Heart left ventricle (tissue), 16 donors: ENCODE results near the gene PIP5K1B. TPM values are rescaled to one million over a fixed set of nuclear protein-coding genes. Genes with fewer than 3 reads are reported as not detected.

Experiments used
- ATAC-seq, 4 donors: fragments of 200-7000 bp; cut with Tn5 transposase; one replicate each; pipeline ENCODE4 v1.9.1; 2020 to 2022; ENCODE audit warnings: moderate library complexity in 4 of 4, mild to moderate bottlenecking in 3 of 4, moderate number of reproducible peaks in 1 of 4
- DNase-seq, 5 donors: peaks; one replicate each; pipeline ENCODE4 v3.0.0-alpha.2; 2020
- H3K27ac ChIP-seq, 12 donors: fragments of 200-600 bp; sonication (generic) in 4 of 12; one replicate each; pipeline versions ENCODE4 v1.5.0 to v1.8.0; 2016 to 2022; ENCODE audit warnings: mild to moderate bottlenecking in 2 of 12
- H3K27me3 ChIP-seq, 9 donors: fragments of 200-600 bp; sonication (generic) in 2 of 9; one replicate each; pipeline versions ENCODE4 v1.5.1 to v1.8.0; 2016 to 2022; ENCODE audit warnings: mild to moderate bottlenecking in 3 of 9
- H3K36me3 ChIP-seq, 9 donors: fragments of 200-600 bp; sonication (generic) in 2 of 9; one replicate each; pipeline versions ENCODE4 v1.5.0 to v1.8.0; 2018 to 2022; ENCODE audit warnings: mild to moderate bottlenecking in 2 of 9
- H3K4me1 ChIP-seq, 12 donors: fragments of 200-600 bp; sonication (generic) in 4 of 12; one replicate each; pipeline versions ENCODE4 v1.5.0 to v1.8.0; 2016 to 2022; ENCODE audit warnings: mild to moderate bottlenecking in 3 of 12
- H3K4me3 ChIP-seq, 12 donors: fragments of 200-600 bp; sonication (generic) in 4 of 12; one replicate each; pipeline versions ENCODE4 v1.5.0 to v1.8.0; 2017 to 2022; ENCODE audit warnings: mild to moderate bottlenecking in 9 of 12, moderate library complexity in 4 of 12
- H3K9me3 ChIP-seq, 12 donors: fragments of 200-600 bp; sonication (generic) in 4 of 12; one replicate each; pipeline versions ENCODE4 v1.5.0 to v1.8.0; 2016 to 2022; ENCODE audit warnings: mild to moderate bottlenecking in 1 of 12
- POLR2A ChIP-seq, 2 donors: fragments of 450-650 bp; IDR thresholded peaks; one replicate each; pipeline ENCODE4 v1.6.1; 2017; ENCODE audit warnings: antibody characterized with exemption in 2 of 2, mild to moderate bottlenecking in 2 of 2, moderate library complexity in 2 of 2
- WGBS, 4 donors: extraction: QIAGEN DNeasy Blood & Tissue Kit in 2 of 4; methylation state at CpG; one replicate each; pipeline versions ENCODE4 v1.1.5 to v1.1.7; 2013 to 2018; 5-methylcytosine and 5-hydroxymethylcytosine counted together
- intact Hi-C, 10 donors: fragments of 100-400 bp; cut with DNase I; formaldehyde crosslinking; loops; one replicate each; pipeline versions ENCODE4 v1.11.1 to v1.14.2; 2022
- polyA plus RNA-seq, 2 donors: library from polyadenylated mRNA; stranded (reverse); fragments of 200-250 nt; gene quantifications; one replicate each; pipeline ENCODE4 v1.2.3, GENCODE V29; 2013
- total RNA-seq, 9 donors: library from RNA; depleted of rRNA in 2 of 9; stranded (reverse); fragments of >200 nt in 2 of 9; fragmentation: NEBNext Ultra II Directional in 3 of 9; extraction: Animal tissue kit (Norgen Biotek cat#: 25700) in 3 of 9; gene quantifications; one replicate each; pipeline versions ENCODE4 v1.1.0 to v1.2.4, GENCODE V29; 2016 to 2023
- TF ChIP-seq, protein P1 (sequence below), 12 donors: fragments of 200-600 bp; sonication (generic) in 4 of 12; IDR thresholded peaks; one replicate each; pipeline versions ENCODE4 v1.5.0 to v1.8.0; 2018 to 2022; ENCODE audit warnings: antibody characterized with exemption in 12 of 12, mild to moderate bottlenecking in 5 of 12
- donor health status: ischemic (EF 13 %, LVEDD 7.1; RV severe dilation, severe dysfunction).
- donor health status: healthy with polysubstance abuse.
- donor health status: DM: no; HTN: yes; CAD: no.
- donor health status: DM: no; HTN: no; CAD: no.
- donor health status: ischemic (EF 25% LVEDD 6.9; RV normal size, moderate dysfunction).
- donor health status: ischemic (EF 25% LVEDD 5.7; RV mildly dilated, moderate dysfunction).
- donor health status: healthy.
- donor health status: DM: yes; HTN: yes; CAD: no.
- donor health status: ischemic (EF 35%, LVEDD 5.7; RV mildly dilated, moderate dysfunction).
- donor health status: nonischemic (EF 11% LVEDD 7.7; RV severe dilation, severe dysfunction).
- donor health status: DM: yes; HTN: yes; CAD: no.
- donor health status: PGD.
- donor health status: ischemic (EF 29% LVEDD 5.4; RV normal size, mild dysfunction).
- donor health status: nonischemic (EF 23%, LVEDD 6.1; RV moderate dilation, normal function).

Gene PIP5K1B
- total and polyA plus RNA-seq, 11 donors = 8.6 to 68.0 (median 47.5) TPM

DNA sequence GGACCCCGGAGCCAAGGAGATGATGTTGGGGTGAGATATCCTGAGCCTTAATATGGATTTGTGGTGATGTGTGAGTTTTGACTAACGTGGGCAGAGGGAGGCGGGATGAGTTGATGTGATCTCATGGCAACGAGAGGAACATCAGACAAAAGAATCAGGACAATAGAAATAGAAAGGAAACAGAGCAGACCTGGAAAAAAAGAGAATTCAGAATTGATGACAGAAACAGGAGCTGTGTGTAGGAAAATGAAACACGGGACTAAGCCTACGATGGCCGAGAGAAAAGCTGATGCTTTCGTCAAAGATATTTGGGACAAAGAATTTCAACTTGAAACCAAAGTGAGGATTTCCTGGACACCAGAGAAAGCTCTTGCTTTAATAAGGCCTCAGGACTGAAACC, 298.0 kb downstream of the PIP5K1B start:
- Histone ChIP-seq H3K9me3 (no peaks in the 10 kb centered on the region), H3K4me3 (no peak overlapping the region), H3K27ac (no peak overlapping the region), H3K36me3 (no peaks in the 10 kb centered on the region), H3K4me1 (peaks cover 0 to 20% (median 15%) of the 10 kb centered on the region in 12 donors), H3K27me3 (no peaks in the 10 kb centered on the region)
- 55 to 64% (median 62%) methylated on average over 8 of the region's 8 CpGs for WGBS, 4 donors
- no peak for ATAC-seq
- intact Hi-C loops = loop anchor here in 7 of 10 donors (2.0 to 10.0 kb wide), 10 partner anchors 136 to 421 kb away; a partner anchor contains a TSS
- TF ChIP-seq POLR2A (IDR thresholded peaks at IDR 0.05) = no peak
- TF ChIP-seq, protein P1, sequence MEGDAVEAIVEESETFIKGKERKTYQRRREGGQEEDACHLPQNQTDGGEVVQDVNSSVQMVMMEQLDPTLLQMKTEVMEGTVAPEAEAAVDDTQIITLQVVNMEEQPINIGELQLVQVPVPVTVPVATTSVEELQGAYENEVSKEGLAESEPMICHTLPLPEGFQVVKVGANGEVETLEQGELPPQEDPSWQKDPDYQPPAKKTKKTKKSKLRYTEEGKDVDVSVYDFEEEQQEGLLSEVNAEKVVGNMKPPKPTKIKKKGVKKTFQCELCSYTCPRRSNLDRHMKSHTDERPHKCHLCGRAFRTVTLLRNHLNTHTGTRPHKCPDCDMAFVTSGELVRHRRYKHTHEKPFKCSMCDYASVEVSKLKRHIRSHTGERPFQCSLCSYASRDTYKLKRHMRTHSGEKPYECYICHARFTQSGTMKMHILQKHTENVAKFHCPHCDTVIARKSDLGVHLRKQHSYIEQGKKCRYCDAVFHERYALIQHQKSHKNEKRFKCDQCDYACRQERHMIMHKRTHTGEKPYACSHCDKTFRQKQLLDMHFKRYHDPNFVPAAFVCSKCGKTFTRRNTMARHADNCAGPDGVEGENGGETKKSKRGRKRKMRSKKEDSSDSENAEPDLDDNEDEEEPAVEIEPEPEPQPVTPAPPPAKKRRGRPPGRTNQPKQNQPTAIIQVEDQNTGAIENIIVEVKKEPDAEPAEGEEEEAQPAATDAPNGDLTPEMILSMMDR (IDR thresholded peaks at IDR 0.05) = no peak
- no peak for DNase-seq

DNA sequence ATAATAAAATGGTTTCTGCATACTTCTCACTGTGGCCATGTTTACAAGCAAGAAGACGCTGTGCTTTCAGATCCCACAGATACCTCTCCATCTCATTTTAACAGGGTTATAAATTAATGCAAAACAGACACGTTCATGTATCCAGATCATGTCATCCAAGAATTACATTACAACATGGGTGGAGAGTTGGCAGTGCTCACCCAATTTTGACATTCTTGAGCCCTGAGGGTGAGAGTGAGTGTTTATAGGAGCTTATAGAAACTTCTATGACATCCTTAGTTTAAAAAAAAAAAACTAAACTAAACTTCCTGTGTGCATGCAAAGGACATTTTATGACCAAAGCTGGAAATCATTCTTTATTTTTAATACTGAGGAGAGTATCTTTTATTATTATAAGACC, 299.8 kb downstream of the PIP5K1B start:
- WGBS, 4 donors = 57 to 65% (median 60%) methylated on average over 2 of the region's 2 CpGs
- ATAC-seq (no peak), DNase-seq (no peak)
- H3K4me1 ChIP-seq = peaks cover 0 to 2% (median 0%) of the 10 kb centered on the region in 12 donors
- TF ChIP-seq POLR2A (IDR thresholded peaks at IDR 0.05) = no peak
- TF ChIP-seq, protein P1 (IDR thresholded peaks at IDR 0.05) = no peak
- H3K36me3 ChIP-seq = peaks cover 0 to 11% (median 0%) of the 10 kb centered on the region in 9 donors
- H3K4me3 ChIP-seq = no peak overlapping the region
- H3K9me3 ChIP-seq = no peaks in the 10 kb centered on the region
- no peak overlapping the region for H3K27ac ChIP-seq
- intact Hi-C loops = loop anchor here in 7 of 10 donors (5.0 to 10.0 kb wide), 10 partner anchors 138 to 423 kb away; a partner anchor contains a TSS
- no peaks in the 10 kb centered on the region for H3K27me3 ChIP-seq

DNA sequence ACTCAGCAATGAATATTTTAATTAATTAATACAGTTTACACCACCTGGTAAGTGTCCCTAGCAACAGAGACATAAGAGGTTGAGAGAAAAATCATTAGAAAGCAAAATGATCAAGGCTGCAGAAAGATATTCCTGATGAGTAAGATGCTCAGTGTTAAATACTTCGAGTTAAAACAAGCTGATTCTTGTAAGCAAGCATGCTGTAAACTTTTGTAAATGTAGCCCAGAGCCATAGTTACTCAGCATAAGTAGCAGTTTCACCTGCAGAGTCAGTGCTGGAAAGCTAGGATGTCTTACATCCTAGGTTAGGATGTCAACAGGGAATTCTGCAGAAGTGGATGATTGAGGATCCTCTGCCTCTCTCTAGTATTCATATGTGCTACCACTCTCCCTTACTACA, 304.7 kb downstream of the PIP5K1B start:
- intact Hi-C loops = loop anchor here in 4 of 10 donors (5.0 to 10.0 kb wide), 4 partner anchors 155 to 425 kb away; no protein-coding TSS in a partner anchor

DNA sequence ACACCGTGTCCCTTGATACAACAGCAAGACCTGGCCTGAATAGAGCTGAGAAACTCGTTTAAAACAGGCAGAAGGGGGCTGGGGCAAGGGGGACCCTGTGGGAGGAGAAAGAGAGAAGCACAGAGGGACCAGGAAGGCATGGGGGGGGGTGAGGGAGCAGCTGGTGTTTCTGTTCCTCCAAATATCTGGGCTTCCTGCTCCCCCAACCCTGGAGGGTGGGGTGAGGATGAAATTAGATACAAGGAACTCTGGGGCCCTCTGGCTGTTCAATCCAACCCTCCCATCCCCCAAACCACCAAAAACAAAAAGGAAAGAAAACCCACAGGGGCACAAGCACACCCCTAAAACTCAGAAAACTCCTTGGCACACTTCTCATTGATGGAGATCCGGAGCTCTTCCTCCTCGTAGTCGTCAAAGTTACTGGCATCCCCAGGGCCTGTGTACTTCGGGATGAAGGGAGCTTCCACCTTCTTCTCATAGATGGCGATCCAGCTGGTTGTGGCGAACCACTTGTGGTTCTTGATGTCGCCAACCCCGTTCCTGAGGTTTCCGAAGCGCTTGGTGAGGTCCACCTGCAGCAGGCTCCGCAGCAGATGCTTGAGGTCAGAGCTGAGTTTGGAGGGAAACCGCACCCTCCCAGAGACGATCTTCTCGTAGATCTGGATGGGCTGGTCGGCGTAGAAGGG, 307.8 kb downstream of the PIP5K1B start:
- 76 to 87% (median 81%) methylated on average over 16 to 18 of the region's 18 CpGs for WGBS, 4 donors
- peaks cover 0 to 7% (median 0%) of the 10 kb centered on the region in 12 donors for H3K4me1 ChIP-seq
- DNase-seq (no peak), ATAC-seq (no peak)
- TF ChIP-seq POLR2A (IDR thresholded peaks at IDR 0.05) = no peak
- TF ChIP-seq, protein P1 (IDR thresholded peaks at IDR 0.05) = no peak
- H3K27ac ChIP-seq = no peak overlapping the region
- intact Hi-C loops = loop anchor here in 1 of 10 donors (5.0 kb wide), 1 partner anchor 416 kb away; no protein-coding TSS in a partner anchor
- no peaks in the 10 kb centered on the region for H3K9me3 ChIP-seq
- H3K4me3 ChIP-seq = no peak overlapping the region
- no peaks in the 10 kb centered on the region for H3K27me3 ChIP-seq
- peaks cover 0 to 12% (median 0%) of the 10 kb centered on the region in 9 donors for H3K36me3 ChIP-seq

More for the DNA sequence above, 304.7 kb downstream of the PIP5K1B start:
- no peaks in the 10 kb centered on the region for H3K27me3 ChIP-seq
- 63 to 82% (median 67%) methylated on average over 1 of the region's 1 CpG for WGBS, 4 donors
- H3K4me3 ChIP-seq = no peak overlapping the region
- TF ChIP-seq, protein P1 (IDR thresholded peaks at IDR 0.05) = no peak
- no peak for TF ChIP-seq POLR2A (IDR thresholded peaks at IDR 0.05)
- H3K36me3 ChIP-seq = peaks cover 0 to 12% (median 0%) of the 10 kb centered on the region in 9 donors
- no peaks in the 10 kb centered on the region for H3K9me3 ChIP-seq
- no peaks in the 10 kb centered on the region for H3K4me1 ChIP-seq
- ATAC-seq (no peak), DNase-seq (no peak)
- no peak overlapping the region for H3K27ac ChIP-seq
